ENCODE measurements around the gene POLR1C.

Gene POLR1C

DNA sequence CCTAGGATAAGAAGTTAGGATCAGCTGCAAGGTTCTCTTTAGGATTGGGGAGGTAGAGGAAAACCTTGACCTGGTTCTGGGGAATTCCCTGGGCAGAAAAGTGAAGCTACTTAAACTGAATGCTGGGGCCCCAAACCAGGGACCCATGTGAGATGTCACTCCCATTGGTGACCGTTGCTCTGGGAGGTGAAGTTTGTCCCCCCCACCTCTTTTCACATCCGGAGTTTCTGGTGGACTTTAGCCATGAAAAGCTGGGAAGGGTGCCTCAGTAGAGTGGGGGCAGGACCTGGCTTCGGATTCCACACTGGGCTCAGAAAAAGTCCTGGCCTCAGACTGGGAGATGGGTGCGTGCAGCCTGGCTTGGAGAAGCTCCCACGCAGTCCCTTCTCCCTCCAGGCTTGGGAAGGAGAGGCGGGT, 26.4 kb upstream of the POLR1C start:
- no peak for DNase-seq (ENCODE audit: extremely low read depth, insufficient read length)
- Histone ChIP-seq H3K4me3 (replicated peaks; ENCODE audit: low read depth, low read length) (no peak overlapping the region), H3K36me3 (ENCODE audit: control insufficient read depth, insufficient read depth, low read length) (peaks cover 7% of the 10 kb centered on the region), H3K27me3 (replicated peaks; ENCODE audit: control insufficient read depth, insufficient read depth, low read length) (no peaks in the 10 kb centered on the region)
- TF ChIP-seq, protein P1, sequence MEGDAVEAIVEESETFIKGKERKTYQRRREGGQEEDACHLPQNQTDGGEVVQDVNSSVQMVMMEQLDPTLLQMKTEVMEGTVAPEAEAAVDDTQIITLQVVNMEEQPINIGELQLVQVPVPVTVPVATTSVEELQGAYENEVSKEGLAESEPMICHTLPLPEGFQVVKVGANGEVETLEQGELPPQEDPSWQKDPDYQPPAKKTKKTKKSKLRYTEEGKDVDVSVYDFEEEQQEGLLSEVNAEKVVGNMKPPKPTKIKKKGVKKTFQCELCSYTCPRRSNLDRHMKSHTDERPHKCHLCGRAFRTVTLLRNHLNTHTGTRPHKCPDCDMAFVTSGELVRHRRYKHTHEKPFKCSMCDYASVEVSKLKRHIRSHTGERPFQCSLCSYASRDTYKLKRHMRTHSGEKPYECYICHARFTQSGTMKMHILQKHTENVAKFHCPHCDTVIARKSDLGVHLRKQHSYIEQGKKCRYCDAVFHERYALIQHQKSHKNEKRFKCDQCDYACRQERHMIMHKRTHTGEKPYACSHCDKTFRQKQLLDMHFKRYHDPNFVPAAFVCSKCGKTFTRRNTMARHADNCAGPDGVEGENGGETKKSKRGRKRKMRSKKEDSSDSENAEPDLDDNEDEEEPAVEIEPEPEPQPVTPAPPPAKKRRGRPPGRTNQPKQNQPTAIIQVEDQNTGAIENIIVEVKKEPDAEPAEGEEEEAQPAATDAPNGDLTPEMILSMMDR (IDR thresholded peaks at IDR 0.05; ENCODE audit: insufficient read depth, low read length, poor library complexity, severe bottlenecking), result no peak

DNA sequence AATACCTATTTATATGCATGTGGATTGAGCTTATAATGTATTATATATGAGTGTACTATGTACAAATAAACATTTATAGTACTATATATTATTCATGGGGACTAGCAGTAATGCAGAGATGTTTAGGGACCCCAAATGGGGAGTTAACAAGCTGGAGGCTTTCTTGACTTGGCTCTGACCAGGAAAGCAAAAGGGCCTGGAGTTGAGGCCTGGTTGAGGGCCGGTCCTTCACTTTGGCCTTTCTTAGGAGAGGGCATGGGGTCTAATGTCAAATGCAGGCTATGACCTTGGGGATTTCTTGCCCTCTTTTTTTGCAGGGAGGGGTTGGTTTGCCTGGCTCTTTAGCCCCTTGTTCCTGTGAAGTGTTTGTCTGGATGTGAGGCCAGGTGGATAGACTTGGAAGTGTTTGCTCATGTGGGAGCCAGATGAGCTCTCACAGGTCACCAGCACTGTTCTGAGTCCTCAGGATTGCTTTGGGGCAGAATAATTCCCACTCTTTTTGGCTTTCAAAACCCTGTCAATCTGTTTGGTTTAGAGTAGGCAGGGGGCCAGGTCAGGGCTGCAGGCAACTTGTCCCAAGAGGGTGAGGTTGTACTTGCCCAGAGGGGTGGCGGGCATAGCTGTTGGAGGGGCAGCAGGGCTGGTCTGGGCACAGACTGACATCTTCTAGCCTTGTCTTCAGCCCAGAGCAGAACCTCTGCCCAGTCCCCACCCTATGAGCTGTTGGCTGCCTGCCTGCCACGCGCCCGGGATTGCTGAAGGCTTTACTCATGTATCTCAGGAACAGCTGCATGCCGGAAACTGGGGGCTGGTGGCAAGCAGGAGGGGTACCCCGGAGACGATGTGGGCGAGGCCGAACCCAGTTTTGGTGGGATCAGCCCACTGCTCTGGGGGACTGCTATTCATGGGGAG, 24.9 kb upstream of the POLR1C start:
- Histone ChIP-seq H3K4me3 (replicated peaks; ENCODE audit: low read depth, low read length) (no peak overlapping the region), H3K27me3 (replicated peaks; ENCODE audit: control insufficient read depth, insufficient read depth, low read length) (no peaks in the 10 kb centered on the region), H3K36me3 (ENCODE audit: control insufficient read depth, insufficient read depth, low read length) (peaks cover 7% of the 10 kb centered on the region)
- TF ChIP-seq, protein P1 (IDR thresholded peaks at IDR 0.05; ENCODE audit: insufficient read depth, low read length, poor library complexity, severe bottlenecking), result no peak
- DNase-seq (ENCODE audit: extremely low read depth, insufficient read length), result no peak

DNA sequence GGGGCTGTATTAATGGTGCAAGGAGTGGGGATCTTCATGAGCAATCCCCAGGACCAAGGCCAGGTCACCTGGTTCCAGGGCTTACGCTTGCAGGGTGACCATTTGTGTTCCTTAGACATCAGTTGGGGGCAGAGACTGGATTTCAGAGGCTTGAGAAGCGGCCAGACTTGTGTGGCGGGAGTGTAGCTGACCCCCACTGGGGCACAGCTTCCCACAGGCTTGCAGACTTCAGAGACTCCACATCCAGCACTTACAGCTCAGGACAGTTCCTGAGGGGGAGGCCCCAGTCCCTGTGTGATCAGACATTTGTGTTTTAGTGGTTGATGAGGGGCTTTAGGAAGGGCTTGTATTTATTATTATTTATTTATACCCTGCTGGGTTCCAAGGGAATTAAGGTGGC, 24.2 kb upstream of the POLR1C start:
- Histone ChIP-seq H3K4me3 (replicated peaks; ENCODE audit: low read depth, low read length) (no peak overlapping the region), H3K27me3 (replicated peaks; ENCODE audit: control insufficient read depth, insufficient read depth, low read length) (no peaks in the 10 kb centered on the region), H3K36me3 (ENCODE audit: control insufficient read depth, insufficient read depth, low read length) (peaks cover 7% of the 10 kb centered on the region)
- no peak for DNase-seq (ENCODE audit: extremely low read depth, insufficient read length)
- TF ChIP-seq, protein P1 (IDR thresholded peaks at IDR 0.05; ENCODE audit: insufficient read depth, low read length, poor library complexity, severe bottlenecking), result no peak

DNA sequence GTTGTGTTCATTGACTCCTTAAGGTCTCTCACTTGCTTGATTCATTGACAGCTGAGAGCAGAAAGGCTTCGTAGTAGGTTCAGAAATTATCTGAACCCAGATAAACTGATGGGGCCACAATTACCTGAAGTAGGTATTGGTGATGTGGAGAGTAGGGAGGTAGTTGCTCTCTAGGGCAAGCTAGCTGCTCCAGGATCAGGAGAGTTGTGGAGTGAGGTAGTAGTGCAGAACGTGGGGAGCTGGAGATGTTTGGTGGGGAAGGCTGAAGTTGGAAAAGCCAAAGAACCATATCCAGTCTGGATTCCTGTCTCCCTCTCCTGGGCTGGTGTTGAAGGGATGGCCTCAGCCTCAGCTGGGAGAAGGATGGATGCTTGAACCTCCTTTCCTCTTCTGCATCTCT, 23.7 kb upstream of the POLR1C start:
- TF ChIP-seq, protein P1 (IDR thresholded peaks at IDR 0.05; ENCODE audit: insufficient read depth, low read length, poor library complexity, severe bottlenecking), result no peak
- DNase-seq (ENCODE audit: extremely low read depth, insufficient read length), result no peak

DNA sequence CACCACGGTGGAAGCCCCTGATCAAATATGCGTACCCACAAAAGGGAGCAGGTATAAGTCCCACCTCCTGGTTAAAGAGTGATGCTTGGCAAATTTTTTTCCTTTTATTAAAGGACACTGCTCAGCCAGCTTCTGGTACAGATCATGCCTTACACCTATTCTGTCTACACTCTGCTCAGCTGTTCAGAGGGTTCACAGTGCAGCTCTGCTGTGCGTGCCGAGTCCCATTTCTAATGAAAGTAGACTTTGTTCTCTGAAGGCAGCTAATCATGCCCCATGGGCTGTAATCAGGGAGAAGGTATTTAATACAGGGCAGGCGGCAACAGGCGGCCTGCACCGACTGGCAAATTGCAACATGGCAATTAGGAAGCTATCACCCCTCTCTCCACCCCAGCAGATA, 23.1 kb upstream of the POLR1C start:
- DNase-seq (ENCODE audit: extremely low read depth, insufficient read length), result no peak
- no peak overlapping the region for H3K4me3 ChIP-seq (replicated peaks; ENCODE audit: low read depth, low read length)
- peaks cover 11% of the 10 kb centered on the region for H3K36me3 ChIP-seq (ENCODE audit: control insufficient read depth, insufficient read depth, low read length)
- TF ChIP-seq, protein P1 (IDR thresholded peaks at IDR 0.05; ENCODE audit: insufficient read depth, low read length, poor library complexity, severe bottlenecking), result no peak
- no peaks in the 10 kb centered on the region for H3K27me3 ChIP-seq (replicated peaks; ENCODE audit: control insufficient read depth, insufficient read depth, low read length)

More for the DNA sequence above, 23.7 kb upstream of the POLR1C start:
- Histone ChIP-seq H3K4me3 (replicated peaks; ENCODE audit: low read depth, low read length) (no peak overlapping the region), H3K36me3 (ENCODE audit: control insufficient read depth, insufficient read depth, low read length) (peaks cover 7% of the 10 kb centered on the region), H3K27me3 (replicated peaks; ENCODE audit: control insufficient read depth, insufficient read depth, low read length) (no peaks in the 10 kb centered on the region)

All from GM06990 (cell line).